LNCAP (cell line): Measurements from ENCODE around the gene FMNL1.
A peak's percentile ranks its signal among the peaks of the same experiment; 100 is the strongest.

ENCODE experiments used
- TF ChIP-seq, protein P1 (sequence below): fragments of 450-650 bp; IDR thresholded peaks from 2 replicates; pipeline ENCODE4 v1.5.1; 2017; ENCODE audit warnings: mild to moderate bottlenecking

FMNL1 gene

DNA sequence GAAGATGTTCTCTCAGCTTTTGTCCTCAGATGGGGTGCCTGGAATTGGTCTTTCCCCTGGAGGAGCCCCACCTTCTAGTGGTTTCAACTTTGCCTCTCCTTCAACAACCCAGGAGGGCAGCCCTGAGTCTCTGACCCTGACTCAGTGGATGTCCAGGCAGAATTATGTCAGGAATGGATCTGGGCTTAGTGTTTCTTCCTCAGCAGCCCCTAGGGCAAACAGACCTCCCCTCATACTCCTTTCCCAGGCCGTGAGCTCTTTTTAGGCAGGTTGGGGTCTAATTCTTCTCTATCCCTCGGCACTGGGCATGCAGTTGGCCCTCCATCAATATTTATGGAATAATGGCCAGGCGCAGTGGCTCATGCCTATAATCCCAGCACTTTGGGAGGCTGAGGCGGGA is 20.2 kb upstream of the FMNL1 start:
- TF ChIP-seq, protein P1, sequence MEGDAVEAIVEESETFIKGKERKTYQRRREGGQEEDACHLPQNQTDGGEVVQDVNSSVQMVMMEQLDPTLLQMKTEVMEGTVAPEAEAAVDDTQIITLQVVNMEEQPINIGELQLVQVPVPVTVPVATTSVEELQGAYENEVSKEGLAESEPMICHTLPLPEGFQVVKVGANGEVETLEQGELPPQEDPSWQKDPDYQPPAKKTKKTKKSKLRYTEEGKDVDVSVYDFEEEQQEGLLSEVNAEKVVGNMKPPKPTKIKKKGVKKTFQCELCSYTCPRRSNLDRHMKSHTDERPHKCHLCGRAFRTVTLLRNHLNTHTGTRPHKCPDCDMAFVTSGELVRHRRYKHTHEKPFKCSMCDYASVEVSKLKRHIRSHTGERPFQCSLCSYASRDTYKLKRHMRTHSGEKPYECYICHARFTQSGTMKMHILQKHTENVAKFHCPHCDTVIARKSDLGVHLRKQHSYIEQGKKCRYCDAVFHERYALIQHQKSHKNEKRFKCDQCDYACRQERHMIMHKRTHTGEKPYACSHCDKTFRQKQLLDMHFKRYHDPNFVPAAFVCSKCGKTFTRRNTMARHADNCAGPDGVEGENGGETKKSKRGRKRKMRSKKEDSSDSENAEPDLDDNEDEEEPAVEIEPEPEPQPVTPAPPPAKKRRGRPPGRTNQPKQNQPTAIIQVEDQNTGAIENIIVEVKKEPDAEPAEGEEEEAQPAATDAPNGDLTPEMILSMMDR = no peak

DNA sequence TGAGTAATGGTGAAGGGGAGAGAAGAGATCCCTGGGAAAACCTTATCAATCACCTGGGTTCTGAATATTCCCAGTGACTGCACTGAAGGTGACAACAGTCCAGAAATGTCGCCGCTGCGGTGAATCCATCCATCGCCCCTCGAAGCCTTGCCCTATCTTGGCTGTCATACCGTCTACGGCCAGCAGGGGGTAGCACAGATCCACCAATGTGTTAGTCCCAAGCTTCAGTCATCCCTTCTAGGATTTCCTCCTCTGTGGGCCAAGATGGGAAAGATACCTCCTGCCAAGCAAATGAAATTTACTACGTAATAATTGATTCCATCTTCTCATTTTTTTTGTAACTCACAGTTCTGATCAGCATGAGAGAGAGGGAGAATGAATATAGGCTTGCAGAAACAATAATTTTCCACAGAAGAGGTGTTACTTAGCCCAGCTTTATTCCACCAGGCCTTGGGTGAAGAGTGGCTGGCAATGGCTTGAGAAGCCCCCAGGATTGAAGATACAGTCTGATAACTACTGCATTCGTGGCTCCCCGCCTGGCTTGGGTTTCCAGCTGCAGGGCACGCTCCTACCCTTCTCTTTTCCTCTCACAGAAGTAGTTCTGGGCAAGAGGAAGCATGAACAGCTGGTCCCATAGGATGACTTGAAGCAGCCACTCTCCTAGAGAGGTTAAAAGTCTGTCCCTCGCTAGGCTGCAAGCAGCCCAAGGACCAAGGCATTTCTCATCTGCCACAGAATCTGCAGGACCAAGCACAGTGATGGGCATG is 2.6 kb upstream of the FMNL1 start:
- TF ChIP-seq, protein P1 = peak; percentile 94

DNA sequence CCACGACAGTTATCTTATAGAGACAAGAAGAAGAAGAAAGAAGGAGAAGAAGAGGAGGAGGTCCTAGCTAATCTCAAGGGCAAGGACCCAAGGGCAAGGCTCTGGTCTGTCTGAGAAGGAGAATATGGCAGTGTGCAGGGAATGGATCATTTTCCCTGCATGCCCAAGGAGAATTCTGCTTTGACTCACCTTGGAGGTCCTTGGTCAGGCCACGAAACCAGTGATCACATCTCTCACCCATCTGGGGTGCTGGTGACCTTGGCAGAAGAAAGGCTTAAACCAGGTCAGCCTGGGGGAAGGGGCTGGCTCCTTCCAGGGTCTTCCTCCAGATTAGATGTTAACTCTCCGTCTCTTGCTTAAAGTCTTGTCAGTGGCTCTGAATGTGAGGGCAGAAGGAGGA is 1.6 kb upstream of the FMNL1 start:
- TF ChIP-seq, protein P1 = no peak

DNA sequence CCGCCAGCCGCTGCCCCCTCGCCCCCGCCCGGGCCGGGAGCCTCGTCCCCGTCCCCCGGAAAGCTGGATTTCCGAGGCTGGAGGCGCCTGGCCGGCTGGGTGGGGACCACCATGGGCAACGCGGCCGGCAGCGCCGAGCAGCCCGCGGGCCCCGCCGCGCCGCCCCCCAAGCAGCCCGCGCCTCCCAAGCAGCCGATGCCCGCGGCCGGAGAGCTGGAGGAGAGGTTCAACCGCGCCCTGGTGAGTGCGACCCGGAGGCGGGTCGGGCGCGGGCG is 266 bp downstream of the FMNL1 start:
- TF ChIP-seq, protein P1 = no peak

DNA sequence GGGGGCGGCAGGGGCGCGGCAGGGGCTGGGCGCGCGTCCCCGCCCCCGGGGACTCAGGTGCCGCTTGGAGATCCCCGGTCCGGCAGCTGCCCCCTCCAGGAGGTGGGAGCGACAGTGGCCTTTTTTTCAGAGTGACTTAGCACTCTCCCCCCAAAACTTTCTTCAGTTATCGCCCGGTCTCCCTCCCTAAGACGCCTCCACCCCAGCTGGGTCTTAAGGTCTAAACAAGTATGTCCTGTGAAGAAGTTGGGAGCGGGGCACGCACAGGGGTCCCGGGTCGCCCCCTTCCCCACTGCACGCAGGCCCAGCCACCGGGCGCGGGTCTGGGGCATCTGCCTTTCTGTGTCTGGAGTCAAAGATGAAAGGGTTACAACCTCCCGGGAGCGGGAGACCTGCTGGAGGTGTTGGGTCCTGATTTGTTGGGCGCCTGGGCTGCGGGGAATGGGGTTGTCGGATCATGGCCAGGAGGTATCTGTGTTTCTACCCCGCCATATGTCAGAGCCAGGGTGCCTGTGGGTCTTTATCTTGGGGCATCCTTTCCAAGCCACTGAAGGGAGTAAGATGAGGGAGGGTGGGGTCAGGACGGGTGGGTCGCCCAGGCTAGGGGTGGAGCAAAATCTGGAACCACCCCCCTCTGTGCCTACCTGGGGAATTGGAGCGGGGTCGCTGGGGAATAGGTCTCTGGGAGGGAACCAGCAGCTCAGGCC is 757 bp downstream of the FMNL1 start:
- TF ChIP-seq, protein P1 = no peak

DNA sequence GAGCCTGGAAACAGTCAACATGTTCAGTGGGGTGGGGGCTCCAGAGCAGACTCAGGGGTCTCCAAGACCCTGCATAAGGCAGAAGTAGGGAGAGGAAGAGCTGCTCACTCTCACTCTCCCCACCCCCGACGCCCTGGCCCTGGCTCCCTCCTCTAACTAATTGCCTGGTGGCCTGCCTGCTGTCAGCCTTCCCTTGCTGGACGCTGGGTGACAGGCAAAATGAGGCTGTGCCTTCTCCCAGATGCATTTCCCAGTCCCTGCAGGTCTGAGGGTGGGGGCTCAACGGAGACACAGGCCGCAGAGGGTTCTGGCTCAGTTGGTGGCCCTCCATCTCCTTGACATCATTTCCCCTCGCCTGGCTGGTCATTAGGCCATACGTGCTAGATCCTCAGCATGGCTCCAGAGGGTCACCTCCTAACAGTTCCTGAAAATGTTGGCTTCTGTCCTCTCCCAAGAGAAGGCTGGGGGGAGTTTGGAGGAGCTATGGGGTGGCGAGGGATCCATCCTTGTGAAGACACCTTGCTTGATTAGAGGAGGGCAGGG is 1.4 kb downstream of the FMNL1 start:
- TF ChIP-seq, protein P1 = no peak

DNA sequence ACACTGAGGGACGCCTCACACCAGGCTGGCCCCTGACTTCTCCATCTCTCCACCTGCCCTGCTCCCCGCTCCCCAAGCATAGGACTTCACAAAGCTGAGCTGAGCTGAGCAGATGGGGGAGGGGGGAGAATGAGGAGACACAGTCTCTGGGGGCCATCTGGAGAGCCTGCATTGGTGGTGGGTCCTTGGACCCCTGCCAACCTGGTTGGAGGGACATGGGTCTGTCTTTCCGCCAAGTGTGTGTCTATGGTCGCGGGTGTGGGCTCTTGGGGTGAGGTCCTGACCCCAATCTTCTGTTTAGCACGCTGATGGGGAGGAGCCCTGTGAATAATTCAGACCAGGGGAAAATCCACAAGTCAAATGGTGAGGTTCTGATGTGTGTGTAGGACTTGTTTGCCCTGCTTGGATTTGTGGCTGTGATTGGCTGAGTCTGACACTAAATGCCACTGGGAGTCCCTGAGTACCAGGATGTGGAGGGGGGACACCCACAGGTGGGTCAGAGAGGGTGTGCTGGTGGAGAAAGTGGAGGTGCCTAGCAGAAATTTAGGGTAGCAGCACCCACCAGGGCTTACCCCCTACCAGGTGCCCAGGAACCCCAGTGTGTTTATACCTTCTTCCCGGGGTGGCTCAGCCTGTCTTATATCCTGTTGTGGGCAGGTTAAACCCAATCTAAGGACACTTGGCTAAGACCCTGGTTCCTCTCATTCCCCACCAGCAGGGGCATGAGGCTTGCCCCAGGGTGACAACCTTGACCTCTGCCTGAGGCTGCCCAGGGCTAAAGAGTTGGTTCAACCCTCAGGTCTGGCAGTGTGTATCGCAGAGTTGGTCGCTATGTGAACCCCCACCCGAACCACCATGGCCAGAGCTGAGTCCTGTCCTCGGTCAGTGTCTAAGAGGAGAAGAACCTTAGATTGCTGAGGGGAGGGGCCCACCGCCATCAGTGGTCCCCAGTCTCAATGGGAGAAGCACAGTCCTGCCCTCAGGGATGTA is 2.1 kb downstream of the FMNL1 start:
- TF ChIP-seq, protein P1 = no peak
